ENCODE results near the gene SEMA3F.

Gene SEMA3F

DNA sequence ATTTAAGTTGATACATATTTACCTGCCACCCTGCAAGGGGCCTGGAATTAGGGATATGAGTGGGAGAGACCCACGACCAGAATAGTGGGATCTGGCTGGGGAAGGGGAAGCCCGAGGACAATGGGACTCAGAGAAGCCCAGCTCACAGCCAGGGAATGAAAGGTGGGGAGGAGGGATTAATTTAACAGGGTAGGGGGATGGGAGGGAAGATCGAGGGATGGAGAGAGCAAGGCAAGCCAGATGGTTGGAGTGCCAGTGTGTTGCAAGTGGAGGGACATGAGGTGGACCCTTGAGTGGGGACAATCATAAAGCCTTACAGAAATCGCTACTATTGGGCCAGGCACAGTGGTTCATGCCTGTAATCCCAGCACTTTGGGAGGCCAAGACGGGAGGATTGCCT lies 76.5 kb downstream of the SEMA3F start:
- DNase-seq (ENCODE audit: insufficient read length, low spot score) (no peak), FAIRE-seq (no peak)
- TF ChIP-seq PAX5 (IDR thresholded peaks at IDR 0.05; ENCODE audit: insufficient read depth, low read length, severe bottlenecking): no peak
- no peak for TF ChIP-seq SPI1 (IDR thresholded peaks at IDR 0.05; ENCODE audit: low read depth, low read length)
- TF ChIP-seq POU2F2 (IDR thresholded peaks at IDR 0.05; ENCODE audit: low read depth, low read length): no peak
- no peak for TF ChIP-seq POLR2AphosphoS5 (IDR thresholded peaks at IDR 0.05; ENCODE audit: low read depth, low read length)
- TF ChIP-seq TAF1 (IDR thresholded peaks at IDR 0.05; ENCODE audit: low read depth, low read length): no peak
- TF ChIP-seq POLR2A (IDR thresholded peaks at IDR 0.05; ENCODE audit: low read depth, low read length): no peak

GRCh38 chr3:50232303-50232702 lies 77.2 kb downstream of the SEMA3F start:
- TF ChIP-seq POU2F2 (IDR thresholded peaks at IDR 0.05; ENCODE audit: low read depth, low read length) (no peak), SPI1 (IDR thresholded peaks at IDR 0.05; ENCODE audit: low read depth, low read length) (no peak)
- FAIRE-seq (no peak), DNase-seq (ENCODE audit: insufficient read length, low spot score) (no peak)

- TF ChIP-seq POU2F2 (IDR thresholded peaks at IDR 0.05; ENCODE audit: low read depth, low read length) (no peak), PAX5 (IDR thresholded peaks at IDR 0.05; ENCODE audit: insufficient read depth, low read length, severe bottlenecking) (no peak), POLR2AphosphoS5 (IDR thresholded peaks at IDR 0.05; ENCODE audit: low read depth, low read length) (no peak), SPI1 (IDR thresholded peaks at IDR 0.05; ENCODE audit: low read depth, low read length) (no peak), TAF1 (IDR thresholded peaks at IDR 0.05; ENCODE audit: low read depth, low read length) (no peak), POLR2A (IDR thresholded peaks at IDR 0.05; ENCODE audit: low read depth, low read length) (no peak)
- DNase-seq (ENCODE audit: insufficient read length, low spot score): no peak
- no peak for FAIRE-seq
These were observed 78.1 kb downstream of the SEMA3F start for GRCh38 chr3:50233176-50233575.

- DNase-seq (ENCODE audit: insufficient read length, low spot score) (peak; percentile 98), FAIRE-seq (peak; percentile 99)
- TF ChIP-seq POLR2A (IDR thresholded peaks at IDR 0.05; ENCODE audit: low read depth, low read length) (peak; percentile 85), TAF1 (IDR thresholded peaks at IDR 0.05; ENCODE audit: low read depth, low read length) (peak; percentile 91), POU2F2 (IDR thresholded peaks at IDR 0.05; ENCODE audit: low read depth, low read length) (no peak), POLR2AphosphoS5 (IDR thresholded peaks at IDR 0.05; ENCODE audit: low read depth, low read length) (peak; percentile 77; the same call in 1 of the 2 replicates), PAX5 (IDR thresholded peaks at IDR 0.05; ENCODE audit: insufficient read depth, low read length, severe bottlenecking) (no peak), SPI1 (IDR thresholded peaks at IDR 0.05; ENCODE audit: low read depth, low read length) (no peak)
These were observed 80.8 kb downstream of the SEMA3F start, which contains the start of gene GNAI2 for GRCh38 chr3:50235716-50236483. Gene GNAI2, plus strand, starts transcription at chr3:50236204. Its CDS starts 132 bp downstream, at chr3:50236336.

- TF ChIP-seq SPI1 (IDR thresholded peaks at IDR 0.05; ENCODE audit: low read depth, low read length) (no peak), POU2F2 (IDR thresholded peaks at IDR 0.05; ENCODE audit: low read depth, low read length) (no peak), POLR2A (IDR thresholded peaks at IDR 0.05; ENCODE audit: low read depth, low read length) (no peak), TAF1 (IDR thresholded peaks at IDR 0.05; ENCODE audit: low read depth, low read length) (no peak), POLR2AphosphoS5 (IDR thresholded peaks at IDR 0.05; ENCODE audit: low read depth, low read length) (no peak), PAX5 (IDR thresholded peaks at IDR 0.05; ENCODE audit: insufficient read depth, low read length, severe bottlenecking) (no peak)
- peak; percentile 5 for FAIRE-seq
- DNase-seq (ENCODE audit: insufficient read length, low spot score): no peak
These were observed 81.5 kb downstream of the SEMA3F start for GRCh38 chr3:50236484-50237132.

- peak; percentile 57 for FAIRE-seq
- TF ChIP-seq PAX5 (IDR thresholded peaks at IDR 0.05; ENCODE audit: insufficient read depth, low read length, severe bottlenecking): no peak
- TF ChIP-seq SPI1 (IDR thresholded peaks at IDR 0.05; ENCODE audit: low read depth, low read length): peak; percentile 70
- DNase-seq (ENCODE audit: insufficient read length, low spot score): no peak
These were observed 82.1 kb downstream of the SEMA3F start for GRCh38 chr3:50237133-50237651.

- FAIRE-seq (peak; percentile 99), DNase-seq (ENCODE audit: insufficient read length, low spot score) (peak; percentile 85)
- peak; percentile 69 for TF ChIP-seq POLR2AphosphoS5 (IDR thresholded peaks at IDR 0.05; ENCODE audit: low read depth, low read length)
- TF ChIP-seq POU2F2 (IDR thresholded peaks at IDR 0.05; ENCODE audit: low read depth, low read length): no peak; the same call in 1 of the 2 replicates
- peak; percentile 75 for TF ChIP-seq TAF1 (IDR thresholded peaks at IDR 0.05; ENCODE audit: low read depth, low read length)
- TF ChIP-seq SPI1 (IDR thresholded peaks at IDR 0.05; ENCODE audit: low read depth, low read length): peak; percentile 66
- no peak for TF ChIP-seq PAX5 (IDR thresholded peaks at IDR 0.05; ENCODE audit: insufficient read depth, low read length, severe bottlenecking)
- peak; percentile 69 for TF ChIP-seq POLR2A (IDR thresholded peaks at IDR 0.05; ENCODE audit: low read depth, low read length)
These were observed 82.8 kb downstream of the SEMA3F start for GRCh38 chr3:50237754-50238548.

- no peak for DNase-seq (ENCODE audit: insufficient read length, low spot score)
- FAIRE-seq: no peak
- TF ChIP-seq POU2F2 (IDR thresholded peaks at IDR 0.05; ENCODE audit: low read depth, low read length): no peak
- TF ChIP-seq SPI1 (IDR thresholded peaks at IDR 0.05; ENCODE audit: low read depth, low read length): no peak
- TF ChIP-seq TAF1 (IDR thresholded peaks at IDR 0.05; ENCODE audit: low read depth, low read length): no peak
- no peak for TF ChIP-seq POLR2A (IDR thresholded peaks at IDR 0.05; ENCODE audit: low read depth, low read length)
- no peak for TF ChIP-seq PAX5 (IDR thresholded peaks at IDR 0.05; ENCODE audit: insufficient read depth, low read length, severe bottlenecking)
- TF ChIP-seq POLR2AphosphoS5 (IDR thresholded peaks at IDR 0.05; ENCODE audit: low read depth, low read length): no peak
These were observed 83.5 kb downstream of the SEMA3F start for GRCh38 chr3:50238549-50239026.

Data from GM12891 (cell line).